Chondrocyte (in vitro differentiated cells): ENCODE data around the gene OAS2. TPM values are rescaled to one million over a fixed set of nuclear protein-coding genes. Genes with fewer than 3 reads are reported as not detected.

Experiments
- DNase-seq: peaks from one replicate; pipeline ENCODE4 v3.0.0; 2021; ENCODE audit warnings: mixed read lengths, low spot score
- H3K27ac Mint-ChIP-seq: one replicate; pipeline ENCODE4 v1.8.0; 2021; ENCODE audit warnings: mild to moderate bottlenecking, moderate library complexity, mixed read lengths; ENCODE audit not compliant: unreplicated experiment
- H3K27me3 Mint-ChIP-seq: 2 replicates; pipeline ENCODE4 v1.8.0; 2021; ENCODE audit warnings: low read depth, mixed read lengths
- H3K36me3 Mint-ChIP-seq: 2 replicates; pipeline ENCODE4 v1.8.0; 2021; ENCODE audit warnings: low read depth, mixed read lengths
- H3K4me1 Mint-ChIP-seq: 2 replicates; pipeline ENCODE4 v1.8.0; 2021; ENCODE audit warnings: low read depth, mild to moderate bottlenecking, mixed read lengths
- H3K4me3 Mint-ChIP-seq: one replicate; pipeline ENCODE4 v1.8.0; 2021; ENCODE audit warnings: mild to moderate bottlenecking, moderate library complexity, mixed read lengths; ENCODE audit not compliant: unreplicated experiment
- H3K9me3 Mint-ChIP-seq: 2 replicates; pipeline ENCODE4 v1.8.0; 2021; ENCODE audit warnings: low read depth, mixed read lengths
- CTCF ChIP-seq: fragments of 200-600 bp; sonication (generic); IDR thresholded peaks from 2 replicates; pipeline ENCODE4 v1.5.0; 2021; ENCODE audit warnings: antibody characterized with exemption, mild to moderate bottlenecking, moderate library complexity
- total RNA-seq: library from RNA; stranded (reverse); gene quantifications from 3 replicates; pipeline ENCODE4 v1.2.1, GENCODE V29; 2021

OAS2 gene
- total RNA-seq, 1 donor from 2014 or later, result 0.07 TPM

- H3K4me1 Mint-ChIP-seq, result no peaks in the 10 kb centered on the region
- no peaks in the 10 kb centered on the region for H3K36me3 Mint-ChIP-seq
- H3K27me3 Mint-ChIP-seq, result no peaks in the 10 kb centered on the region
- H3K9me3 Mint-ChIP-seq, result peaks cover 2% of the 10 kb centered on the region
- no peak overlapping the region for H3K4me3 Mint-ChIP-seq
- no peak for DNase-seq
- H3K27ac Mint-ChIP-seq, result no peak overlapping the region
- no peak for TF ChIP-seq CTCF
These were observed 3.4 kb upstream of the OAS2 start for GRCh38 chr12:112974904-112975303.

GRCh38 chr12:112977139-112977538, 1.2 kb upstream of the OAS2 start:
- H3K9me3 Mint-ChIP-seq, result peaks cover 11% of the 10 kb centered on the region
- H3K4me1 Mint-ChIP-seq, result no peaks in the 10 kb centered on the region
- H3K27ac Mint-ChIP-seq, result no peak overlapping the region

GRCh38 chr12:112977641-112978040, 678 bp upstream of the OAS2 start:
- Mint-ChIP-seq H3K27ac (no peak overlapping the region), H3K27me3 (peaks cover 3% of the 10 kb centered on the region)
- DNase-seq, result no peak

More at GRCh38 chr12:112977139-112977538, 1.2 kb upstream of the OAS2 start:
- no peak for TF ChIP-seq CTCF
- no peaks in the 10 kb centered on the region for H3K36me3 Mint-ChIP-seq
- peaks cover 3% of the 10 kb centered on the region for H3K27me3 Mint-ChIP-seq
- no peak for DNase-seq
- H3K4me3 Mint-ChIP-seq, result no peak overlapping the region

GRCh38 chr12:112979041-112979680, 842 bp downstream of the OAS2 start:
- H3K4me3 Mint-ChIP-seq, result no peak overlapping the region
- DNase-seq, result no peak
- TF ChIP-seq CTCF, result no peak
- no peaks in the 10 kb centered on the region for H3K4me1 Mint-ChIP-seq
- peaks cover 5% of the 10 kb centered on the region for H3K27me3 Mint-ChIP-seq
- no peaks in the 10 kb centered on the region for H3K36me3 Mint-ChIP-seq
- H3K27ac Mint-ChIP-seq, result no peak overlapping the region
- peaks cover 17% of the 10 kb centered on the region for H3K9me3 Mint-ChIP-seq

More at GRCh38 chr12:112977641-112978040, 678 bp upstream of the OAS2 start:
- no peak overlapping the region for H3K4me3 Mint-ChIP-seq
- no peaks in the 10 kb centered on the region for H3K4me1 Mint-ChIP-seq
- TF ChIP-seq CTCF, result no peak
- H3K36me3 Mint-ChIP-seq, result no peaks in the 10 kb centered on the region
- peaks cover 16% of the 10 kb centered on the region for H3K9me3 Mint-ChIP-seq

GRCh38 chr12:112980491-112981158, 2.3 kb downstream of the OAS2 start:
- H3K4me3 Mint-ChIP-seq, result no peak overlapping the region

More at GRCh38 chr12:112980491-112981158, 2.3 kb downstream of the OAS2 start:
- Mint-ChIP-seq H3K9me3 (peaks cover 31% of the 10 kb centered on the region), H3K36me3 (peaks cover 2% of the 10 kb centered on the region), H3K27ac (no peak overlapping the region), H3K4me1 (no peaks in the 10 kb centered on the region), H3K27me3 (peaks cover 7% of the 10 kb centered on the region)
- no peak for DNase-seq
- TF ChIP-seq CTCF, result no peak
